Activated T-helper 1 cell treated with Interleukin-2 at 50 U/mL for 16 hours (primary cell): ENCODE data around the gene NFATC1.

Experiments
- DNase-seq: peaks from one replicate; pipeline ENCODE4 v3.0.0-alpha.2; 2020; ENCODE audit warnings: low read depth

The NFATC1 gene

DNA sequence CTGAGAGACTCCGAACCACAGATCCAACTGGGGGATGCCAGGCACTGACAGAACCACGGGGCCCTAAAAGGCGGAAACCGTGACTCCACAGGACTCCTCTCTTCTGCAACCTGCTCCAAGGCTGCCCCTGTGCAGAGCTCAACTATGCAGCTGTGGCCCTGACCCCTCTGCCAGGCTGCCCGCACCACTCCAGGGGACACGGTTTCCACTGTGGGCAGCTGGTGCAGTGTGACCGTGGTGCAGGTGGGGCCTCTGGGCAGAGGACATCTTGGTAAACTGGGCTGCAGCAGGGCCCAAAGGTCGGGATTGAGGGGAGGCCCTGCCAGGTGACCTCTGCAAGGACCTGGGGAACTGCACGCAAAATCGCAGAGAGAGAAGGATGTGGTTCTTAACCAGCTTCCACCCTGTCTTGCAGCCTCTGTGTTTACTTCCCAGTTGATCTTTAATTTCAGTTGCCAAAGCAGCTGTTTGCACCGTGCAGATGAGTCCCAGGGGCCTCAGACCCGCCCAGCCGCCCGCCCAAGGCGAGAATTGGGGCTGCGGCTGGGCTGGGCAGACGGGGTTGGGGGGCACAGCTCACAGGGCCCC is 179.3 kb downstream of the NFATC1 start:
- DNase-seq: no peak

DNA sequence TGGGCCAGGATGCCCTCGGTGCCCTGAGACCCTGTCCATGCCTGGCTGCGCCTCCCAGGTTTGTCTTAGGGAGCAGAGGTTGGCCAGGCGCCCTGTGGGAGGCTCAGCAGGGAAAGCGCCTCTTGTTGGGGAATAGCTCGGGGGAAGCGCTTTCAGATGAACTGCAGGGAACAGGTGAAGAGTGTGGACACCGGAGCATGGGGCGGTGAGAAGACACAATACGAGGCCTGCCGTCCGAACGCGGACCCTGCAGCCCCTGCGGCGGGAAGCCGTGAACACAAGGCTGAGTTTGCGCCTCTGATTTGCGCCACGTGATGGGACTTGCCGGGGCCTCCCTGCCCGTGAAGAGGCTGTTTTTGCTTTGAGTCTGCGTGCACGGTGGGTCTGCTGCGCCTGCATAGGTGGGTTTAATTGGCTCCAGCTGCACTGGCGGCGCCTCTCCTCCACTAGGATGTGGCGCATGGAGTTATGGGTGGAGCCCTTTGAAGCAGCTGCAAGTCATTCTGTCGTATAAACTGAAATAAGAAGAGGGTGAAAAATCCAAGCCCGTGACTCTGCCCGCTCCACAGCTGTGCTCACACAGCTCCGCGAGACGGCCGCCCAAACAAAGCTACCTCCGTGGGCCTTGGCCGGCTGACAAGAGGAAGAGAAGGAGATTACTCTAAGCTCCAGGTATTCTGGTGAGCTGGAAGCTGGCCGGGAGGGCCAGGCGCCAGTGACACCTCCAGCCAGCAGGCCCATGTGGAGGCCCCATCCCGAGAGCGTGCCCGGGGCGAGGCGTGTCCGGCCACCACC is 180.4 kb downstream of the NFATC1 start:
- no peak for DNase-seq

DNA sequence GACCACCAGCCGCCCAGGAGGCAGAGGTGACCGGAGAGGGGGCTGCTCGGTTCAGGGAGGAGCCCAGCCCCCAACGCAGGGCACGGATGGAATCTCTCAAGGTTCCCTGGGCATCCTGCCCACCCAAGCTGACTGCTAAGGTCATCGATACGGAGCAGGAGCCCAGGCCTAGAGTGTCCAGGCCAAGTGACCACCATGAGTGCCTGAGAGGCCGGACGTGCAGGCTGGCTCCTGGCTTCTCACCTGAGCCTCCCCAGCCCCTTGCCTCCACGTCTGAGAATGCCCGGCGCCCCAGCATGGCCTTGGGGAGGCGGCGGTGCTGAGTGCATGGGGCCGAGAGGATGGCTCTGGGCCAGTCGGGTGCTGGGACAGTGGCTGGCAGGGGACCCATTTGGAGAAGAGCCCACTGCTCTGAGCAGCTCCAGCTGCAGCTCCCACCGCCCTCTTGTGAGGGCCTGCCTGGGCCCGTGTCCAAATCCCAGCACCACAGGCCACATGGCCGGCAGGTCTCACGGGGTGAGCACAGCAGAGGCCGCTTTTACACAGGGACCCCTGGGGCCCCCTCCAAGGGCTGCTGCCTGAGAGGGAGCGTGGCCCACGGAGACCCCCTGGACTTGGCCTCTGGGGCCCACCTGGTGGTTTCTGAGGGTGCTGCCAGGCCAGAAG is 181.1 kb downstream of the NFATC1 start:
- DNase-seq: no peak

DNA sequence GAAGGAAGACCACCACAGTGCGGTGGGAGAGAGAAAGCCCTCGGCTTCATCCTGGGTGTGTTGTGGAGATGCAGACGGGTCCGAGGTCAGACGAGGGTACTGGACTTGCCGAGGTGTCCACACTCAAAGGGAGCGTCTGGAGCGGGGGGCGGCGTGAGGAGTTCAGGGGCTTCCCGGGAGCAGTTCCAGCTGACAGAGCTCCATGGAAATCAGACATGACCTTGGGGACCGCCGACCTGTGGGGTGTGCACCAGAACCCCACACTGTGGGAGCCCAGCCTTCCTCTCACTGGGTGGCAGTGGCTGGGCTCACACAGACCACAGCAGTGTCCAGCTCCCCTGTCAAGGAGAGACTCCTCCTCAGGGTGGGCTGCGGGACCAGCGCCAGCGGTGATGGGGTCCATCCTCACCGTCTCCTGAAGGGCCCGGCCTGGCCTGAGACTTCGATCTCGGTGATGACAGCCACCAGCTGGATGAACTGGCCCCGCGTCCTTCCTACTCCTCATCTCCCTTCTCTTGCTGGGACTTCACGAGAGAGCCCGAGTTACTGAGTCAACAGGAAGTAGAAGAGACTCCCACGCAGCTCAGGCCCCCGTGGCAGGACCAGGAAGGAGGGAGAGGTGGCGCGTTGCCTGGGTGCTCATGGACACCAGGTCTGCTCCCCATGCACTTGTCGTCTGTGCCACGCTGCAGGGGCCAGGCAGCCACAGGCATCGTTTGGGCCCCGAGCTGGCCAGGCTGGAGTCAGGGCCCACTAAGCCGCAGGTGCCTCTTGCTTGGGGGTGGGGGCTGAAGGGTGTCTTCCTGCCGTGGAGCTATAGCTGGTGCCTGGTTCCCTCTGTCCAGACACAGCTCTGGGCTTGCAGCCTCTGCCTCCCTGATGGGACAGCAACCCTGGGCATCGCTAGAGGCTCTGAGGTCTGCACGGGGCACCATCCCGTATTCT is 182.0 kb downstream of the NFATC1 start:
- DNase-seq: no peak

DNA sequence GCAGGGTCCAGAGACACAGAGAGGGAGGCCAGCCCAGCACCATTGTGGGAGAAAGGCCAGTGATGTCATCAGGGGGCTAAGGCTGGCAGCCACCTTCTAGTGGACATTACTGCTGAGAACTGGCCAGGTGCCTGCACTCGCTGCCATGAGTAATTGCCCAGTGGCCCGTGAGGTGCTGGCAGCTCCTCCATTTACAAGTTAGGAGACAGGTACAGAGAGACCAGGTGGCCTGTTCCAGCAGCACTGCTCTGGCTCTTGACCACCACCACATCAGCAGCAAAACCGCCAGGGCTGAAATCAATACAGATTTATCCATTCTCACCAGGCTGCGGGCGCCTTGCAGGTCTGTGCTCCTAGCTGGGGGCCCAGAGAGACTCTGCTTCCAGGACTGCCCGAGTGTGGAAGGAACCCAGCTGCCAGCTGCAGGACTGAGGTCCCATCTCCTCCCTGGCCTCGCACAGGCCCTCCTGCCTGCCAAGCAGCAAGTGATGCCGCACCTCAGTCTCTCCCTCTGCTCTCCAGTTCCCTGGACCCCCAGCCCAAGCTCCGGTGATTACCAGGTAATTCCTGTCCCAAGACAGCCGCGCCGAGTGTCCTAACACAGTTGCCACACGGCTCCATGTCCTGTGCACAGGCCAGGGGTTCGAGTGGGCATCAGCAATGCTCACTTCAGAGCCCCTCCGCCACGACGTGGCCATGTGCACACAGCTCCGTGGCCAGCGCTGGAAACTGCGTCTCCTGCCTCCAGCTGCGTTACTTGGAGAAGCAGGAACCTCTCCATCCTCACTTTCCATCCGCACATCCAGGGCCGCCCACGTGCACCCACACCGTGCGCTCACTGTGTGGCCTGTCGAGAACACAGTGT is 182.9 kb downstream of the NFATC1 start:
- no peak for DNase-seq
